ENCODE data around the gene NDUFB11. TPM values are rescaled to one million over a fixed set of nuclear protein-coding genes. Genes with fewer than 3 reads are reported as not detected.
"Not testable (repeated sequence)": the region's sequence is repeated elsewhere in the genome, so short reads cannot be mapped to it uniquely, and the experiment has no call there.

Gene NDUFB11
- total RNA-seq, 4 donors from 2014 or later = 52.8 to 75.6 (median 65.9) TPM

- intact Hi-C loops (cut with DNase I; ENCODE audit: low total_unique reads) = no loop called here
- H3K4me3 ChIP-seq (ENCODE audit: low read depth, poor library complexity, severe bottlenecking) = no peak overlapping the region
- 64 to 70% methylated on average over 8 of the region's 9 CpGs for WGBS, 2 donors
- no peak for TF ChIP-seq CTCF (IDR thresholded peaks at IDR 0.05)
- no peak for TF ChIP-seq POLR2A (IDR thresholded peaks at IDR 0.05)
- DNase-seq (ENCODE audit: low spot score in 2 of 2) = peak in 1 of 2 donors; percentile 72
These were observed 32.1 kb downstream of the NDUFB11 start for GRCh38 chrX:47112316-47112954.

GRCh38 chrX:47110936-47111615, 33.4 kb downstream of the NDUFB11 start:
- H3K4me3 ChIP-seq (ENCODE audit: low read depth, poor library complexity, severe bottlenecking); intact Hi-C loops (cut with DNase I; ENCODE audit: low total_unique reads): not testable (repeated sequence)
- peak in 1 of 2 donors; percentile 54 for DNase-seq (ENCODE audit: low spot score in 2 of 2)
- 95 to 100% methylated on average over 1 to 25 of the region's 40 CpGs for WGBS, 2 donors

- DNase-seq (ENCODE audit: low spot score in 2 of 2) = peak in 1 of 2 donors; percentile 56
- TF ChIP-seq POLR2A (IDR thresholded peaks at IDR 0.05) = no peak
- TF ChIP-seq CTCF (IDR thresholded peaks at IDR 0.05) = no peak
- intact Hi-C loops (cut with DNase I; ENCODE audit: low total_unique reads) = no loop called here
- WGBS, 2 donors = 78 to 86% methylated on average over 4 of the region's 4 CpGs
- no peak overlapping the region for H3K4me3 ChIP-seq (ENCODE audit: low read depth, poor library complexity, severe bottlenecking)
These were observed 43.3 kb downstream of the NDUFB11 start for GRCh38 chrX:47101206-47101605.

GRCh38 chrX:47098338-47099094, 46.0 kb downstream of the NDUFB11 start:
- no peak for DNase-seq (ENCODE audit: low spot score in 2 of 2)
- TF ChIP-seq POLR2A (IDR thresholded peaks at IDR 0.05) (no peak), CTCF (IDR thresholded peaks at IDR 0.05) (no peak)
- 67 to 72% methylated on average over 1 to 2 of the region's 2 CpGs for WGBS, 2 donors
- H3K4me3 ChIP-seq (ENCODE audit: low read depth, poor library complexity, severe bottlenecking) = no peak overlapping the region
- intact Hi-C loops (cut with DNase I; ENCODE audit: low total_unique reads) = no loop called here

- 77 to 83% methylated on average over 4 of the region's 4 CpGs for WGBS, 2 donors
- intact Hi-C loops (cut with DNase I; ENCODE audit: low total_unique reads) = no loop called here
- DNase-seq (ENCODE audit: low spot score in 2 of 2) = no peak
These were observed 47.5 kb downstream of the NDUFB11 start for GRCh38 chrX:47097018-47097417.

More at GRCh38 chrX:47097018-47097417, 47.5 kb downstream of the NDUFB11 start:
- TF ChIP-seq POLR2A (IDR thresholded peaks at IDR 0.05) = no peak
- no peak for TF ChIP-seq CTCF (IDR thresholded peaks at IDR 0.05)
- H3K4me3 ChIP-seq (ENCODE audit: low read depth, poor library complexity, severe bottlenecking) = no peak overlapping the region

Measured in lower leg skin (tissue), 4 donors.